ELF-1 (cell line): Measurements from ENCODE around the gene RABL3.
"Not testable (repeated sequence)": the region's sequence is repeated elsewhere in the genome, so short reads cannot be mapped to it uniquely, and the experiment has no call there.

ENCODE experiments used
- DNase-seq: peaks from one replicate; pipeline ENCODE4 v3.0.0-alpha.2; 2016; ENCODE audit warnings: low read depth, low spot score

RABL3 gene

GRCh38 chr3:120645083-120645845, 97.1 kb downstream of the RABL3 start:
- DNase-seq = peak; percentile 6

GRCh38 chr3:120642368-120642948, 99.9 kb downstream of the RABL3 start:
- DNase-seq = no peak

GRCh38 chr3:120641696-120642246, 100.5 kb downstream of the RABL3 start:
- no peak for DNase-seq

- no peak for DNase-seq
Observed at GRCh38 chr3:120640231-120640630, 102.1 kb downstream of the RABL3 start.

GRCh38 chr3:120638820-120639219, 103.5 kb downstream of the RABL3 start:
- not testable (repeated sequence) for DNase-seq

GRCh38 chr3:120637851-120638559, 104.3 kb downstream of the RABL3 start:
- DNase-seq = no peak

GRCh38 chr3:120636795-120637401, 105.4 kb downstream of the RABL3 start:
- DNase-seq = no peak
